ENCODE results near the gene UNC5A. TPM values are rescaled to one million over a fixed set of nuclear protein-coding genes. Genes with fewer than 3 reads are reported as not detected.

The UNC5A gene
- total and polyA plus RNA-seq, 2 donors: 0.19 to 0.32 TPM

DNA sequence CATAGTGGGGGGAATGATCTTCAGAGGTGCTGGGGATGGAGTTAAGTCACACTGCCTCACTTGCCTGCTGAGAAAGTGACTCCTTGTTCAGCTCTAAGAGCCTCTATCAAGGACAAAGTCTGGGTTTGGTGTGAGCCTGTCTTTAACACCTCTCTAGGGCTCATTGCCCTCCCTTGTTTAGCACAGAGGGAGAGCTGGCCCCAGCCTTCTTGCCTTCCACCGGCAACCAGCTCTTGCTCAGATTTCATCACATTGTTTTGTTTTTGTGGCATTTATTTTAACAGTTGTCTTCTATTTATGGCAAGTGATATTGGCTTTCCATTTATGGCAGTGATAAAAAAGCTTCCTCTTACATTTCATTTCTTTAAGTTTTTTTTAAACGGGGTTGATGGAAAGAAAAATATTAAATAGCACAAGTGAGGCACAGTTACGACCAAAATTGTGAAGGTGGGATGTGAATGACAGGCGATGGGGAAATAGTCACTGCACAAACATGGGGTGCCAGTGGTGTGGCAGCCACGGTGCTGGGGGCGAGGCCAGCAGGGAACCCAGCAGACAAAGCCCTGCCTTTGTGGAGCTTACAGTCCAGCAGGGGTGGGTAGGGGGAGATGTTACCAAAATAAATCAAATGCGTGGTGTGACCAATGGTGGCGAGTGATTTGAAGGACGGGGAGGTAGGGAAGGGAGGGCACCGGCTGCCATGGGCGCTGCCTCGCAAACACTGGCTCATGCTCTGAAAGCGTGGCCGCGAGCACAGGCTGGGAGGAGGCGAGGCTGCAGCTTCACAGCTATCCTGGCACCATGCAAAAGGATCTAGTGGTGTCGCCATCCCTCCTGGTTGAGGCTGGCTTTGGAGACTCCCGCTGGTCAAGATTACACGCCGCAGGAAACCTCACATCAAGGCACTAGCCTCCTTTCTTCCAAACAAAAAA, 21.2 kb upstream of the UNC5A start:
- no peak for DNase-seq (ENCODE audit: extremely low spot score)
- WGBS: 45% methylated on average over 20 of the region's 20 CpGs
- no peaks in the 10 kb centered on the region for H3K36me3 ChIP-seq (ENCODE audit: insufficient read depth)
- no peak overlapping the region for H3K4me3 ChIP-seq (ENCODE audit: low read depth, low read length)
- no peaks in the 10 kb centered on the region for H3K4me1 ChIP-seq (ENCODE audit: insufficient read depth)
- H3K27ac ChIP-seq (ENCODE audit: low read depth): no peak overlapping the region

DNA sequence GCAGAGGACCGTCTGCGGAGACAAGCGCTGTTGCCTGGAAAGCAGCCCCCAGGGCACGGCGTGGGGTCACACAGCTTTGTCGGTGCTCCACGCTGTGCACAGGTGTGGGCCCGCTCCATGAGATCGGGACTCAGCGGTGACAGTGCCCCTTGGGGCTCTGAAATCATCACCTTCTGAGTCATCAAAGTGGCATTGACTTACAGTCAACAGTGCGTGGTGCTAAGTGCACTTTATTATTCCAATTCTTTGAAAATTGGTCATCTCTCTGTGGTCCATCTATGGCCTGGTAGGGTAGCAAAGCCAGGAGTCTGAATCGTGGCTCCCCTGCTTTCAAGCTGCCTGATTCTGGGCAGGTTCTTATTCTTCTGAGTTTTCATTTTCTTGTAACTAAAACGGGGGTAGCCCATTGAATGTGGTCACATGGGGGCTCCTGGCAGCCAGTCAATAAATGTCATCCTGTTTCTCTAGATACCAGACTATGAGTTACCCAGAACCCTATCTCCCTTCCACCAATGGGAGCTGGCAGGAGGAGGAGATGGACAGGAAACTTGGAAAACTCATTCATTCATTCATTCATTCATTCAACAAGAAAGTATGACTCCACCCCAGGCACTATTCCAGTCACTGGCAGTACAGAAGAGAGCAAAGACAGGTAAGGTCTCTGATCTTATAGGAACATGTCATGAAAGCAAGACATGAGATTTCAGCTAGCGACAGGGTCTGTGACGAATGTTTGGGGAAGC, 20.3 kb upstream of the UNC5A start:
- Histone ChIP-seq H3K36me3 (ENCODE audit: insufficient read depth) (no peaks in the 10 kb centered on the region), H3K4me3 (ENCODE audit: low read depth, low read length) (no peak overlapping the region), H3K4me1 (ENCODE audit: insufficient read depth) (no peaks in the 10 kb centered on the region), H3K27ac (ENCODE audit: low read depth) (no peak overlapping the region)
- WGBS: 59% methylated on average over 15 of the region's 15 CpGs
- DNase-seq (ENCODE audit: extremely low spot score): no peak

DNA sequence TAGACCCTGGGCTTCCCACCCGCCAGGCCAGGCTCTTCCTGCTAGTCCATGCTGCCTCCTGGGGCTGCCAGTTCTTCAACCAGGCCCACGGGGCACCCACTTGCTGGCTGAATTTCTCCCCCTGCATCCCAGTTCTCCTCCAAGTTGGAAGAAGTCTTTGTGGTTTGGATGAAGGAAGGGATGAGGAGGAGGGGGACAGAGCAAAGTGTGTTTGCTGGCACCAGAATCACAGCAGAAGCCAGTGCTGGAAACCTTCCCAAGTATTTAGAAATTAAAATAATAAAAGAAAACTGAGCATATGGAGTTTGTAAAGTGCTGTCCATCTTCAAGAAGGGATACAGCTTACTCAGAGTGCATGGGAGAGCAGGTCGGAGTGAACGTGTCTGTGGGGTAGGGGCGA, 19.4 kb upstream of the UNC5A start:
- Histone ChIP-seq H3K4me3 (ENCODE audit: low read depth, low read length) (no peak overlapping the region), H3K4me1 (ENCODE audit: insufficient read depth) (no peaks in the 10 kb centered on the region), H3K36me3 (ENCODE audit: insufficient read depth) (no peaks in the 10 kb centered on the region), H3K27ac (ENCODE audit: low read depth) (no peak overlapping the region)
- no peak for DNase-seq (ENCODE audit: extremely low spot score)
- 46% methylated on average over 5 of the region's 5 CpGs for WGBS

DNA sequence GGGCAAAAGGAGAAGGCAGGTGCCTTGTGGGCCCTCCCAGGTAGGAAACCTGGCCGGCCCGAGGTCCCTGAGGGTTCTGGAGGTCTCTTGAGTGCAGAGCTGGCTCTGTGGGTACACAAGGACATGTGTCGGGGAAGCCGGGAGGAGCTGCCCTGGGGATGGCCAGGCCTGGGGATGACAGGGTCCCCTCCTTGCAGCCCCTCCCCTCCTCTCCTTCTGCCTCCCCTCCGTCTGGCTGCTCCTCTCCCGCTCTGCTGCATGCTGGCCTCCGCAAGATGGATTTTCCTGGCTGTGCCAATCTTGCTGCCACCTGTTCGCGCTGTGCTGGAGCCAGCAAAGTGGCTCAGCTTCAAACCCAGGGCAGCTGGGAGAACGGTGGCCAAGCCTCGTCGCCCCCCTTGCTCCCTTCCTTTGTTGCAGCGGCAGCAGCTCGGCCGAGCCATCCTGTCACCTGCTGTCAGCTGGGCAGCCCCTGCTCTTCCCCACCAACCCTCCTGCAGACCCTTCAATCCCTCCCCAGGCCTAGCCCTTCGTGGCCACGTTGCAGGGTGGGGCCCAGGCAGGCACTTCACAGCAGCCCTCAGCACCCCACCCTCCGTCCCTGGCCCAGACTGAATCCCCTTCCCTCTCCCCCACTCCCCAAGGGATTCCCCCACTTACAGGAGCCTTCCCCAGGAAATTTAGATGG, 17.6 kb upstream of the UNC5A start:
- DNase-seq (ENCODE audit: extremely low spot score): no peak
- Histone ChIP-seq H3K27ac (ENCODE audit: low read depth) (no peak overlapping the region), H3K4me3 (ENCODE audit: low read depth, low read length) (no peak overlapping the region), H3K36me3 (ENCODE audit: insufficient read depth) (no peaks in the 10 kb centered on the region), H3K4me1 (ENCODE audit: insufficient read depth) (no peaks in the 10 kb centered on the region)
- WGBS: 58% methylated on average over 18 of the region's 18 CpGs

DNA sequence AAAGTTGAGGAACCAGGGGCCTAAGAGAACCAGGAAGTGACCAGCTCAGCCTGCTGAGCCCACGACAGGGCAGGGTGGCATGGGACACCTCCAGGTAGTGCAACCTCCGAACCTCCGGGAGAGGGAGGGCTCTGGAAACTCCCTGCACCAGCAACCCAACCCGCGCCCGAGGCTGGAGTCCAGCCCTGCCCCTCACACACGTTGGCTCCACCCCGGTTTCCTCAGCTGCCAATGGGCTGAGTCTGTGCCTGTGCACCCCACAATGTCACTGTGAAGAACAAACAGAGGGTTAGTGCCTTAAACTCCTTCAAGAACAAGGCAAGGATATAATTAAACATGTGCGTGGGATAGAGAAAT, 17.0 kb upstream of the UNC5A start:
- no peak for DNase-seq (ENCODE audit: extremely low spot score)
- Histone ChIP-seq H3K4me3 (ENCODE audit: low read depth, low read length) (no peak overlapping the region), H3K27ac (ENCODE audit: low read depth) (no peak overlapping the region), H3K36me3 (ENCODE audit: insufficient read depth) (no peaks in the 10 kb centered on the region), H3K4me1 (ENCODE audit: insufficient read depth) (no peaks in the 10 kb centered on the region)
- 23% methylated on average over 9 of the region's 9 CpGs for WGBS

DNA sequence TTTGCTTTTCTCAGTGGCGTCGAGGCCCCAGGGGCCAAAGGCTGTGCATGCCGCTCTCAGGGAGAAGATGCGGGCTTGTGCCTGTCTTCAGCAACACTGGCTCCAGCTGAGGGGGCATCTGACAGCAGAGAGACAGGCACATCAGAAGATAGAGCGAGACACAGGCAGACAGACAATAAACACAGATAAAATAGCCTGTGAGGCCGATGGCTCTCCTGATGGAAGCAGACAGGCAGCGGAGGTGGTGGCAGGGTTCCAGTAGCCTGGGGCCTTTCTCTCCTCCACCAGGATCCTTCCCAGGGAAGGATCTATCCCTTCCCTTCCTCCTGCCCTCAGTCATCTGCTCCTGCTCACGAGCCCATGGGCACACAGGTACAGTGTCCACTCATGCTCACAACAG, 16.6 kb upstream of the UNC5A start:
- DNase-seq (ENCODE audit: extremely low spot score): no peak
- Histone ChIP-seq H3K4me1 (ENCODE audit: insufficient read depth) (no peaks in the 10 kb centered on the region), H3K4me3 (ENCODE audit: low read depth, low read length) (no peak overlapping the region), H3K27ac (ENCODE audit: low read depth) (no peak overlapping the region), H3K36me3 (ENCODE audit: insufficient read depth) (no peaks in the 10 kb centered on the region)
- 35% methylated on average over 8 of the region's 8 CpGs for WGBS

DNA sequence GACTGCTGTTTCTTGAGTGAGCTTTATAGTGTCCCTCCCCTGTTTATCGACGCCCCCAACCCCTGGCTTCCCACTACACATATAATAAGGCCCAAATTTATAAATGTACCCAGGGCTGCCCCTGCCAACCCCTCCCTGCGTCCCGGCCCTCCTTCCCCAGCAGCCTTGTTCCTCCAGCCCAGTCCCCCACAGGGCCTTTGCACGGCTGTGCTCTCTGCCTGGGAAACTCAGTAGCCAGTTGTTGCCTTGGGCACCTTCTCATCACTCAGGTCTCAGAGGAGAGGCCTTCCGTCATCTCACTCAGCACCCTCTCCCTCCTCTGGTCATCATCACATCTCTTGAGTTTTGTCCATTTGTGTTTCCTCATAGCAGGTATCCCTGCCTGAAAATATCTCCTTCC, 15.8 kb upstream of the UNC5A start:
- Histone ChIP-seq H3K27ac (ENCODE audit: low read depth) (no peak overlapping the region), H3K36me3 (ENCODE audit: insufficient read depth) (no peaks in the 10 kb centered on the region), H3K4me3 (ENCODE audit: low read depth, low read length) (no peak overlapping the region), H3K4me1 (ENCODE audit: insufficient read depth) (no peaks in the 10 kb centered on the region)
- 91% methylated on average over 6 of the region's 6 CpGs for WGBS
- DNase-seq (ENCODE audit: extremely low spot score): no peak

DNA sequence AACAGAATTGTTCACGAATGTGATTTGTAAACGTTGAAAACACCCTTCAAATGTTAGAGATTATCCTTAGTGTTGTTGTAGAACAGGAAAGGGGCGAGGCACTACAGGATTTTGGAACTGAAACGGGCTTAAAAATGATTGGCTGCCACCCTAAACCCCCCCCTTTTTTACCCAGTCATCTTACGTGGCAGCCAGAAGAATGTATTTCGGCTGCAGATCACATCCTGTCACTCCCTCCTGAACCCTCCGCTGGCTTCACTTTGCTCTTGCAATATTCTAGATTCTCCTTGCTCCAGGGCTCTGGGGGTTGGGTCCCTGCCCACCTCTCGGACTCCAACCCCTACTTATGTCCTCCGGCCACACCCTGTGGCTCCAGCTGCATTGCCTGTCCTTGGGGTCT, 13.9 kb upstream of the UNC5A start:
- no peak for DNase-seq (ENCODE audit: extremely low spot score)
- H3K4me1 ChIP-seq (ENCODE audit: insufficient read depth): no peaks in the 10 kb centered on the region
- 31% methylated on average over 9 of the region's 9 CpGs for WGBS
- no peaks in the 10 kb centered on the region for H3K36me3 ChIP-seq (ENCODE audit: insufficient read depth)
- H3K27ac ChIP-seq (ENCODE audit: low read depth): no peak overlapping the region
- no peak overlapping the region for H3K4me3 ChIP-seq (ENCODE audit: low read depth, low read length)

DNA sequence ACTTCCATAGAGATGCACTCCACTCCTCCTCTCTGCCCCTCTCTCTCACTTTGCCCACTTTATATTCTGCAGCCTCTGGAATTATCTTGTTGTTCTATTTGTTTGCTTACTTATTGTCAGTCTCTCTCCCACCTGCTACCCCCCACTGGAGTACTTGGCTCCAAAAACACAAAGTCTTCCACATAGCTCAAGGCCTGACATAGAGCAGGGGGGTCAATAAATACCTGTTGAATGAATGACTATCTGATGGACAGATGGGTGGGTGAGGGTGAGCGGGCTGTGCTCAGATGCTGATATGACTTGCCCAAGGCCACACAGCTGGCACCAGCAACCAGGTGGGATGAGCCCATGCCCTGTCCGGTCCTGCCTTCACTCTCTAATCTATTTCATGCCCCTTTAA, 13.4 kb upstream of the UNC5A start:
- H3K27ac ChIP-seq (ENCODE audit: low read depth): no peak overlapping the region
- H3K36me3 ChIP-seq (ENCODE audit: insufficient read depth): no peaks in the 10 kb centered on the region
- H3K4me1 ChIP-seq (ENCODE audit: insufficient read depth): no peaks in the 10 kb centered on the region
- no peak for DNase-seq (ENCODE audit: extremely low spot score)
- WGBS: 81% methylated on average over 2 of the region's 2 CpGs
- no peak overlapping the region for H3K4me3 ChIP-seq (ENCODE audit: low read depth, low read length)

DNA sequence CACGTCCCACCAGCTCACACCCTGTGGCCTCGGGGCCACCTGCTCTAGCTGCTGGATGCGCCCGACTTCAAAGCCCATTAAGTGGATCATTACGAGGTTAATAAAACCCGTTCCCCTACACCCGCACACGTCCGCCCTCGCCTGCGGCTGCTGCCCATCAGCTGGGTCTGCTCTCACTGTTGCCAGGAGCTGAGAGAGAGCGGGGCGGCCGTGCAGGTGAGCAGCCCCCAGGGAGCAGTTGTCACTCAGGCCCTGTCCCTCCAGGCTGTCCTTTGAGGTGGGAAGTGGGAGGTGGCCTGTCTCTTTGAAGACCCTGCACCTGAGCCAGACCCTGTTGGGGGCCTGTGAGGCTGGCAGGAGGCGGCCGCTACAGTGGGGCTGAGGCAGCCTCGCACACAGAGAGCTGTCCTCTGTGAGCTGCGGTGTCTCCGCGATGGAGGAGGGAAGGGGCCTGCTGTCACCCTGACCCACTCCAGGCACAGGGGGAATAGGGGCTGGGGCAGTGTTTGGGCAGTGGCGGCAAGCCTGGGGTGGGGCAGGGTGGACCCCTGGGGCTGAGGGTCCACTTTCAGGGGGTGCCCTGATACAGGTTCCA, 12.8 kb upstream of the UNC5A start:
- WGBS: 28% methylated on average over 21 of the region's 21 CpGs
- Histone ChIP-seq H3K27ac (ENCODE audit: low read depth) (no peak overlapping the region), H3K36me3 (ENCODE audit: insufficient read depth) (no peaks in the 10 kb centered on the region)

DNA sequence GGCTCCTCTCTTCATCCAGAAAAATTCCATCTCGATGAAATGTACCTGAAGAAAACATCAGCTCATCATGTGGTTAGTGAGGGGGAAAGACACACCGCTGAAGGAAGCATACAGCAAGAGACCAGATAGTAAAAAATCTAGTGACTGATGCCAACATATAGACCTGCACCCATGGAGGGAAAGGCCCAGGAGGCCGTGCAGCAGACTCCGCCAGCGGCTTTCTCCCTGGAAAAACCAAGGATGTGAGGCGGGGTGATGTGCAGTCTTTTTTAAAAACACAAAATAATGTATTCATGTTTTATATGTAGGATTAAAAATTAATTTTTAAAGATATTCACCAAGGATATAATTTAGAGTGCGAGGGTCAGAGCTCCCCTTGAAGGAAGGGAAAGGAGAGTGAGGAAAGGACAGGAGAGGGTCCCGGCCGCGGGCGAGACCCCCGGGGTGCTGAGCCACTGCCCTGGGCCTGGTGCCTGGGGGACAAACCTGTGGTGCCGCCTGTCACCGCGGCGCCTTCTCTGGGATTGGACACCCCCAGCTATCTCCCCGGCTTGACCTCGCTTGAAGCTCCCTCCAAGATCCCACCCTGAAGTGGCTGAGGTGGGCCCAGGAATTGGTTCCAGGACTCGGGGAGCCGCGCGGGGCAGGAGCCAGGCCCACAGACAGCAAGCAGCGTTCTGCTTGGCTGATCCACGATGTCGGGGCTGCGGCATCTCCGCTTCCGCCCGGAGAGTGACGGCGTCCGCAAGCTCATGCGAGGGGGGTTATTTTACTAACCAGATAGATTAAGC, 12.1 kb upstream of the UNC5A start:
- DNase-seq (ENCODE audit: extremely low spot score): no peak
- H3K4me1 ChIP-seq (ENCODE audit: insufficient read depth): no peaks in the 10 kb centered on the region
- WGBS: 83% methylated on average over 33 of the region's 33 CpGs
- no peak overlapping the region for H3K27ac ChIP-seq (ENCODE audit: low read depth)
- H3K4me3 ChIP-seq (ENCODE audit: low read depth, low read length): no peak overlapping the region
- no peaks in the 10 kb centered on the region for H3K36me3 ChIP-seq (ENCODE audit: insufficient read depth)

More for the DNA sequence above, 12.8 kb upstream of the UNC5A start:
- Histone ChIP-seq H3K4me3 (ENCODE audit: low read depth, low read length) (no peak overlapping the region), H3K4me1 (ENCODE audit: insufficient read depth) (no peaks in the 10 kb centered on the region)
- DNase-seq (ENCODE audit: extremely low spot score): no peak

DNA sequence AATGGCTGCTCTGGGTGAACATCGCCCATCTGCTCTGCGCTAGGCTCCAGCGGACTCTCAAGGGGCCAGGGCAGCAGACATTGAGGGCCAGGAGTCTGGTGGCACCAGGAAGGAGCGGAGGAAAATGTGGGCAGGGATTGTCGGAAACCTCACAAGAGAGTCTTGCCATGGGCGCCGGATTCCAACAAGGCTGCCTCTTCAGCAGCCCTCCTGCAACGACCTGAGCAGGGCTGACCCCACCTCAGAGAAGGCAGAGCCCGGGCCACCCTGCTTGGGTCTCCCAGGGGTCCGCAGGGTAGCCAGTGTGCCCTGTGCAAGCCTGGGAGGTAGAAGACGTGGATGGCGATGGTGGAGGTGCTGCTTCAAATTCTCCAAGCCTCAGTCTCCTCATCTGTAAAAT, 11.4 kb upstream of the UNC5A start:
- no peak for DNase-seq (ENCODE audit: extremely low spot score)
- WGBS: 85% methylated on average over 12 of the region's 12 CpGs
- H3K36me3 ChIP-seq (ENCODE audit: insufficient read depth): no peaks in the 10 kb centered on the region
- H3K27ac ChIP-seq (ENCODE audit: low read depth): no peak overlapping the region
- H3K4me3 ChIP-seq (ENCODE audit: low read depth, low read length): no peak overlapping the region
- H3K4me1 ChIP-seq (ENCODE audit: insufficient read depth): no peaks in the 10 kb centered on the region

DNA sequence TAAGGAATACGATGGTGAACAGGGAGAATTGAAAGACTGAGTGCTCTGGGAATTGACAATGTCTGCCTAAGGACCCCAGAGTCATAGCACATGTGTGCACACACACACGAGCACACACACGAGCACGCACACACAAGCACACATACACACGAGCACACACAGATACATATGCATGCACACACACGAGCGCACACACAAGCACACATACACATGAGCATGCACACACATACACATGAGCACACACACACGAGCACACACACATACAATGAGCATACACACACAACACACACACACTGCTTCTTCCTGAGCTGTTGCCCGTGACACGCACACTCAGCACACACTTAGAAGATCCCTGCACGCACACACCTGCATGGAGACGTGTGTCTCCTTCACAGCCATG, 10.9 kb upstream of the UNC5A start:
- no peak overlapping the region for H3K27ac ChIP-seq (ENCODE audit: low read depth)
- no peaks in the 10 kb centered on the region for H3K36me3 ChIP-seq (ENCODE audit: insufficient read depth)
- DNase-seq (ENCODE audit: extremely low spot score): no peak
- H3K4me1 ChIP-seq (ENCODE audit: insufficient read depth): no peaks in the 10 kb centered on the region
- H3K4me3 ChIP-seq (ENCODE audit: low read depth, low read length): no peak overlapping the region
- WGBS: 87% methylated on average over 12 of the region's 12 CpGs
